NOMO-1 treated with dmso at 0.1 percent for 144 hours (cell line): ENCODE measurements around the gene SUFU.
"Not testable (repeated sequence)": the region's sequence is repeated elsewhere in the genome, so short reads cannot be mapped to it uniquely, and the experiment has no call there.

ENCODE experiments used
- DNase-seq: peaks from one replicate; lab custom pipeline; 2025; ENCODE audit not compliant: unreplicated experiment; lab: John Stamatoyannopoulos, UW

The SUFU gene

GRCh38 chr10:102648889-102649796, 145.4 kb downstream of the SUFU start:
- DNase-seq, result no peak

- no peak for DNase-seq
Observed at GRCh38 chr10:102649797-102650654, 146.3 kb downstream of the SUFU start.

GRCh38 chr10:102650655-102651454, 147.1 kb downstream of the SUFU start:
- peak; percentile 39 for DNase-seq

GRCh38 chr10:102651455-102652169, 147.8 kb downstream of the SUFU start:
- DNase-seq, result no peak

- peak; percentile 39 for DNase-seq
Observed at GRCh38 chr10:102652170-102652916, 148.6 kb downstream of the SUFU start.

GRCh38 chr10:102653060-102653459, 149.3 kb downstream of the SUFU start:
- no peak for DNase-seq

GRCh38 chr10:102654566-102654965, 150.8 kb downstream of the SUFU start:
- DNase-seq, result no peak

- no peak for DNase-seq
Observed at GRCh38 chr10:102654969-102655368, 151.2 kb downstream of the SUFU start.

- DNase-seq, result no peak
Observed at GRCh38 chr10:102656026-102656425, 152.3 kb downstream of the SUFU start.

- DNase-seq, result no peak
Observed at GRCh38 chr10:102656791-102657371, 153.1 kb downstream of the SUFU start.

- no peak for DNase-seq
Observed at GRCh38 chr10:102657451-102657850, 153.7 kb downstream of the SUFU start.

GRCh38 chr10:102657984-102658724, 154.4 kb downstream of the SUFU start:
- DNase-seq, result no peak

- DNase-seq, result no peak
Observed at GRCh38 chr10:102658802-102659201, 155.0 kb downstream of the SUFU start.

GRCh38 chr10:102660888-102661657, 157.3 kb downstream of the SUFU start:
- DNase-seq, result no peak

GRCh38 chr10:102661658-102662028, 157.9 kb downstream of the SUFU start:
- DNase-seq, result no peak

GRCh38 chr10:102665904-102666509, 162.2 kb downstream of the SUFU start:
- DNase-seq, result no peak

- DNase-seq, result not testable (repeated sequence)
Observed at GRCh38 chr10:102667411-102667810, 163.6 kb downstream of the SUFU start.
